HG02588 (cell line): Measurements from ENCODE around the gene OR8D2.

Source experiments
- ATAC-seq: cut with Tn5 transposase; IDR thresholded peaks from one replicate; pipeline ENCODE4 v1.9.1; 2021; ENCODE audit warnings: mild to moderate bottlenecking, moderate library complexity; ENCODE audit not compliant: unreplicated experiment

The OR8D2 gene

DNA sequence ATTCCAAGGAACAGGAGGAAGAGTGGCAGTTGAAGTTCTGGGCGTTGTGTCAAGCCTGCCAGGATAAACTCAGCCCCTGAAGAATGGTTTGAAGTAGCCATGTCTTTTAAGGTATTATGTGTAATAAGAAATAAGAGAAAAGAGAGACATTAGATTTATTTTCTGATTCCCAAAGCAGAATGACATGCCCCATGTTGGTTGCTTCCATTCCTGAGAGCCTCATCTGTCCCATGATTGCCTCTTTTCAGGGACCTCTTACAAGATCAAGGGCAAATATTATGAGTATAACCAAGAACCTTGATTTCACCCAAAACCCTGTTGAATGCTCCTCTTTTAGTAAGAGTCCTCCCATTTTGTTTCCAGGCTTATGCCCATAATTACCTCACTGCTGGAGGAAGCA lies at the start of gene OR8D2:
TSS of gene OR8D2 (minus strand) at position 101 of the 400 bp plus-strand sequence. CDS start at position 101, 0 bp downstream.
- ATAC-seq: no peak

DNA sequence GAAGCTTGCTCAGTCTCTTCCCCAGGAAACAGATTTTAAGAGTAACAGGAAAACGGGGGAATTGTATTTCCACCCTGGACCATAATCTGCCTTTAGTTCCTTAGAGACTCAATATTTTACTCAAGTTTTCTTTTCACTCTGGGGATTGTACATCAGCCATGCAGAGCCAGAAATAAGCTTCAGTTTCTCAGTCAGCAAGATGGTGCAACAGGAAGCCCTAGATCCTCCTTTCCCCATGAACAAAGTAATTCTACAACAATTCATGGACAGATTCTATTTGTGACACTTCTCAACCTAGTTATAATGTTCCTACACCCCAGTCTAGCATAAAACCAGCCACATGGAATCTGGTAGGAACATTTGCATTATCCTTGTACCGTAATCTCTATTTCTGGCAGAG lies 39.6 kb upstream of the OR8D2 start:
- no peak for ATAC-seq

DNA sequence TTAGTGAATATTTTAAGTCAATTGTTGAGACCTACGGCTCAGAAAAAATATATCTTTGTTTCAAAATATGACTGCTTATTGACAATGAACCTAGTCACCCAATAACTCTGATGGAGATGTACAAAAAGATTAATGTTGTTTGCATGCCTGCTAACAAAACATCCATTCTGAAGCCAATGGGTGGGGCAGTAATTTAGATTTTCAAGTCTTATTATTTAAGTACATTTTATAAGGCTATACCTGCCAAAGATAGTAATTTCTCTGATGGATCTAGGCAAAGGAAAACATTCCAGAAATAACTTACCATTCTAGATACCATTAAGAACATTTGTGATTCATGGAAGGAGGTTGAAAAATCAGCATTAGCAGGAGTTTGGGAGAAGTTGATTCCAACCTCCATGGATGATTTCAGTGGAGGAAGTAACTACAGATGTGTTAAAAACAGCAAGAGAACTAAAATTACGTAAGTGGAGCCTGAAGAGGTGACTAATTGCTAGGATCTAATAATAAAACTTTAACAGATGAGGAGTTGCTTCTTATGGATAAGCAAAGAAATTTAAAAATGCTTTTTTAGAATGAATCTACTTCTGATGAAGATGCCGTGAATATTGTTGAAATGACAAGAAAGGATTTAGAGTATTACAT lies 26.4 kb upstream of the OR8D2 start:
- no peak for ATAC-seq

GRCh38 chr11:124344346-124344745 lies 24.3 kb upstream of the OR8D2 start:
- no peak for ATAC-seq

DNA sequence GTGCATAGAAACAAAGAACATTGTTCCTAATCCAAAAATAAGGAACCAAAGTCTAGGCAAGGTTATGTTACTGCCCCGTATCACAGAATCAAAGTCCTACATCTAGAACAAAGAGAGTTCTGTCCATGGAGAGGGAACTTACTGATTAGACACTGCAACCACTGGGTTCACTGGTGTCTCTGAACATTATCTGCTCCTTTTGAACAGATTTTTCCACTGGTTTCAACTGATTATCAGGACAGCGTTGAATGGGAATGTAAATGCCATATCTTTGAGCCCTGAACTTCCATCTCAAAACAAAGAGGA lies 20.1 kb upstream of the OR8D2 start:
- ATAC-seq: no peak

GRCh38 chr11:124339396-124340141 lies 19.6 kb upstream of the OR8D2 start:
- no peak for ATAC-seq

DNA sequence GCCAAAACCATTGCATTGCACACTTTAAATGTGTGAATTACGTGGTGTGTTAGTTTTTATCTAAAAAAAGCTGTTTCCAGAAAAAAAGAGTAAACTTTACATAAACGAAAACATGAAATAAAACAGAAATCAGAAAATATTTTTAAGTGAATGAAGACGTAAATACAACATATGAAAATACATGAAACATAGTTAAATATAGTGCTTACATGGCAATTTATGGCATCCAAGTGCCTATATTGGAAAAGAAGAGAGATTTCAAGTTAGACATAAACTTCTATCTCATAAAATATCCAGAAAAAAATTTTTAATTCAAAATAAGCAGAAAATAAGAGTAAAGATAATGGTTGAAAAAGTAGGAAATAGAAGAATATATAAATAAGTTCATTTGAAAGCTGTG lies 11.9 kb upstream of the OR8D2 start:
- ATAC-seq: no peak

- peak; percentile 86 for ATAC-seq
Observed at GRCh38 chr11:124329787-124330478, 9.9 kb upstream of the OR8D2 start.

GRCh38 chr11:124327775-124328174 lies 7.8 kb upstream of the OR8D2 start:
- no peak for ATAC-seq

DNA sequence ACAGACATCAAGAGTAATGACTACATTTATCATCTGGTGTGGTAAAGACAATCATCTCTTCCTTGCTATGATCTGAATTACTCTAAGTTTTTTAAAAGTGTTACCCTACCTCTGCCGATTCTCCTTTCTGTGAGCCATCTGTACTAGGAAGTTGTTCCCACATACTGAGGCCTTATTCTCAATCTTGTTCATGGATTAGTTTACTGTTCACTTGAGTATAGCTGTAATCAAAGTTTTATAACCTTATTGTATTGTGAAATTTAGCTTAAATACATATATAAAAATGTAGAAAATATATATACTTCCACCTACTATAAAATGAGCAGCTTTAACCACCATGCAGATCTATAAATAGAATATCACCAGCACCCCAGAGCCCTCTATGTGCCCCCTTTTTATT lies 2.4 kb upstream of the OR8D2 start:
- no peak for ATAC-seq

GRCh38 chr11:124315052-124315451 lies 4.9 kb downstream of the OR8D2 start:
- no peak for ATAC-seq

DNA sequence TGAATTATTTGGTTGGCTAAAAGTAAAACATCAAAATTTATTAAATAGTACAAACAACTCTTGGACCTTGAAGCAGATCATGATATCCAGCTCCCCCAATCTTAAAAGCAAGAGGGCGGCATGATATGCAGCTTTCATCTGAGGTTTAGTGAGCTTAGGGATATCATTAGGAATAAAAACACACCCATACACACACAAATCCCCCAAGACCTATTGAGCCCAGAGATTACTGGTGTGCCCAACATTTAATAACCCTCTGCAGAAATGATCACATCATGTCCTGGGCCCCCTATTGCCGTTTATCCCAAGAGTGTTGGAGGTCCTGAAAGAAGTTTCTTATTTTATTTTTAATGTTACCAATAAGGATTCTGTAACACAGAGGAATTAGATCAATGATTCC lies 6.1 kb downstream of the OR8D2 start, which contains the start of gene OR8D1:
TSS of gene OR8D1 (minus strand) at position 101 of the 400 bp plus-strand sequence. CDS start 3,183 bp downstream, outside the sequence.
- no peak for ATAC-seq

GRCh38 chr11:124313131-124313530 lies 6.9 kb downstream of the OR8D2 start:
- no peak for ATAC-seq

- ATAC-seq: no peak
Observed at GRCh38 chr11:124311670-124312069, 8.3 kb downstream of the OR8D2 start.

DNA sequence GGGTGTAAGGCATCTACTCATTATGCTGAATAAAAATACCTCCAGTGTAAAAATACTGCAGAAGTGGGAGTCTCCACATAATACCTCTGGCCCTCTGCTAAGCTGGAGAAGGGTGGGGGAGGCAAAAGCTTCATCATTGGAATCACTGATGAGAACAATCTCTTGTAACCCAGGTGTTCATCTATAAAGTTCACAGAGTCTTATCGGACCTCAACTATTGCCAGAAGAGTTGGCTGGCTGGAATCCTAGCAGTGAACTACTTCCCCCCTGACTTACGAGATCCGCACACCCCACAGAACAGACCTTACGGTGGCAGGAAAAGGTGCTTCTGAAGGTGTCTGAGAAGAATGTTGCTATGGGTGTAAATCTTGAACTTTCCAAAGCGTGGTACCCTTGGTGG lies 8.7 kb downstream of the OR8D2 start:
- ATAC-seq: no peak

- ATAC-seq: no peak
Observed at GRCh38 chr11:124310721-124311120, 9.3 kb downstream of the OR8D2 start.

- no peak for ATAC-seq
Observed at GRCh38 chr11:124307093-124307492, 12.9 kb downstream of the OR8D2 start.

DNA sequence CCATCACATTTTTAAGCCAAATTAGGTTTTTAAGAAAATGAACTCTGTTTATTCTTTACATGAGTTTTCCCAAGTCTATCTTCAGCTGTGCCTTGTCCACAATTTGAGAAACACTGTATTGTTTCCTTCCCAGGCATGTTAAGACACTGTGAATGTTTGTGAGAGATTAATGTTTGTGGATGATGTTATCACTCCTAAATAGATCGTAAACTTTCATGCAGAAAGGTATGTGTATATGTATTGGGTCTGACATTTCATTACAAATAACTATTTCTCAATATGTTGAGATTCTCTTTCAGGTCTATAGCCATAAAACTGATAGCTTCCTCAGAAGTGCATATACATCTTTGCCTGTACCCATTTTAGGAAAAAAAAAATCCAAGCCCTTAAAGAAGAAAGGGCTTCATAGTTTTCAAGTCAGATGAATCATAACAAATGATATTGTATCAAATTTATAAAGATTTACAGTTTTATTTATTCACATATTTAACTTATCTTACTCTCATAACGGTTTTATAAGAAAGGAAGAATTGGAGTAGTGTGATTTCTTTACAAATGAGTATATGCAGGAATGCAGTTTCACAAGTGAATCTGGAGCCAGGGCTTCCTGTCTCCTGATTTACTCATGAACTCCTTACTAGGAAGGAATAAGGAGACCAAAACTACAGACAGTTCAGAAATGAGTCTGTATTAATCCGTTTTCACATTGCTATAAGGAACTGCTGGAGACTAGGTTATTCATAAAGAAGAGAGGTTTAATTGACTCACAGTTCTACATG lies 17.5 kb downstream of the OR8D2 start:
- ATAC-seq: no peak

DNA sequence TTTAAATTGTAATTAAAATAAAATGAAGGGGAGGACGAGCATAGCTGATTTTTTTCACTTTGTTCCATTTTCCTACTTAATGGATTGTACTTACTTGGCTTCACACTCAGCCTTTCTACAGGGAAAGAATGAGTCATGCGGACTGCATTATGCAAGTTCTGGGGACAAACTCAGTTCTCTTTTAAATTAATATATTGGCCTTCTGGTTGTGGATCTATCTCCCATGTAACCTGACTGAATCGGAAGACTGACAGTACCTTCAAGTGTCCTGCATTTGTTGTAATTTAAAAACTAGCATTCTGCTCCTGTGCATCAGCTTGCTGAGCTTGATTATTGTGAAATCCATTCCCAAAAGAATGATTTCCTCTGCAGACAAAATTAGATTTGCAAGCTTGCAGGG lies 18.4 kb downstream of the OR8D2 start:
- ATAC-seq: no peak

GRCh38 chr11:124297921-124298320 lies 22.1 kb downstream of the OR8D2 start:
- ATAC-seq: no peak

DNA sequence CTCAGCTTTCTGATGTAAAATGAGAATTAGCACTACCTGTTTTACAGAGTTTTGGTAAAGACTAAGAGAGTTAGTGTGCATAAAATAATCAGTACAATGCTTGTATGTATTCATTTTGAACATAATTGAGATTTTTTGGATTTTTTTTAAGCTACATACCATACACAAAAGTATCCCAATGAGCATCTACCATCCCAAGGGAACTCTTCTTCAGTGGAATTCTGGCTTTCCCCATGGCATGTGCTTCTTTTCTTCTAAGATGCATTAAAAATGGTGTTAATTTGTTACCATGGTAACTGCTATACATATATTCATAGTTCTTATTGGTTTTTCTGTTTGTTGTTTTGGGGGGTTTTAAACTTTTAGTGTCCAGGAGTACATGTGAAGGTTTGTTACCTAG lies 24.0 kb downstream of the OR8D2 start:
- ATAC-seq: no peak
